HG03095 (cell line): ENCODE data around the gene MCIDAS.

Experiments used
- ATAC-seq: cut with Tn5 transposase; IDR thresholded peaks from one replicate; pipeline ENCODE4 v1.9.1; 2021; ENCODE audit warnings: moderate library complexity; ENCODE audit not compliant: unreplicated experiment

Gene MCIDAS

DNA sequence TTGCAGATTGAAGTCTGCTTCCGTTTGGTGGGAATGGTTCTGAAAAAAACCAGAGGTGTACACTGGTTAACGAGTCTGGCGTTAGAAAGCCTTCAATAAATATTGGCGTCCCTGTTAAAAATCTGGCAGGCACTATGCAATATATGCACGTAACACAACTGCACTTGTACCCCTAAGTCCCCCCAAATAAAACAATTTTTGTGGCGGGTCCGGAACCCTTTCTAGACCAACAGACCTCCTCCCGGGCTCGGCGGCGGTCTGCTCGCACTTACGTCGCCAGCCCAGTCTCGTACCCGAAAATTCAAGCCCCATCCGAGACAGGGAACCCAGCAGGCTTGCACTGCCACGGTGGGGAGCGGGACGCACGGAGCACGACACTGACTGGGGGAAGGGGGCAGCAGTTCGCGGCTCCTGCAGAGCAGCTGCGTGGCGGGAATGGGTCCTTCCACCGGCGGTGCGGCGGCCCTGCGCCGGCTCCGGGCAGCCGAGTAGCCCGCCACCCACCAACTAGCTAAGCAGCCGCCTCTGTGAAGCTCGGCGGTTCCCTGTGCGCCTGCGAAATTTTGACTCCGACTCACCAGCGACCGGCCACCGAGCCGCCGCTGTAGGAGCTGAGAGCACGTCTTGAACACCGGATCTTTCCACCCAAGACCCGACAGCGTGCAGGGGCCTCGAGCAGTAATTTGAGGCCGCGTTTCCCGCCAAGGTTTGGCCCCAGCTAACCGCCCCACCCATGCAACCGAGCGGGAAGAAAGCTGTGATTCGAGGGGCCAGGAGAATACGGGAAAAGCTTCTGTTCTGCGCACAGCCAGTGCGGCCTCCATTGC is 3.9 kb downstream of the MCIDAS start:
- no peak for ATAC-seq

DNA sequence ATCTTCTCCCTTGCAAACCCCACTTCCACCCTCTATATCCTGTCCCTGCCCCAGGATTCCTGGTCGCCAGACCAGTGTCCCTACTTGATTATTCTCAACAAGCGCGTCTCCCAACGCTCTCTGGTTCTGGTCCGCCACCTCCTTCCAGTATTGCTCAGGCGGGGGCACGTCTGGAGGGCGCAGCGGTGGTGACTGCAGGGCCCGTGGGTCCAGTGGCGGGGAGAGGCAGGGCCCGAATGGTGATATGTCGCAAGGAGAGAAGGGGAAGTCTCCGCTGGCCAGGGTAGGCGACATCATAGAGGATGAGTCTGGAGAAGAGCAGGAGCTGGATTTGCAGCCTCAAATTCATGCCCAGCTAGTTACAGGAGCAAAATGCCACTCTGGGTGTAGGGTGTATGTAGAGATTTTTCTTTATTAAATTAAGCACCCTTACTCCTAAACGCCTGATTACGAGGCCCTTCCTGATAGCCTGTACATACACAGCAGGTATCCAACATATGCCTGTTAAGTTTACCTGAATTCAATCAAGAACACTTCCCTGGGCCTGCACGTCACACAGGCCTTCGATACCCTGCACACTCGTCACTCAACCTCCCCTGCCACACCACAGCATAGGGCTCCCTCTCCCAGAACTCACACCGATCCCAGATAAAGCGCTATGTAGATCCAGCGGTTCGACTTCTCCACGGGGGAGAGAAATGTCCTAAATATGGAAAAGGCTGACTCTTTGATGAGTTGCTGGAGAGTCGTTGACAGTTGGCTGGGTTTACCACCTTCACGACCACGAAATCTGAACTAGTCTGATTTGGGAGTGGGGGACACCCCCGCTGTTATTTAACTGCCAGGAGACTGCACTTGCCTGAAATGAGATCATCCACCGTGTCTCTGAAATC is 4.8 kb downstream of the MCIDAS start:
- ATAC-seq = no peak

DNA sequence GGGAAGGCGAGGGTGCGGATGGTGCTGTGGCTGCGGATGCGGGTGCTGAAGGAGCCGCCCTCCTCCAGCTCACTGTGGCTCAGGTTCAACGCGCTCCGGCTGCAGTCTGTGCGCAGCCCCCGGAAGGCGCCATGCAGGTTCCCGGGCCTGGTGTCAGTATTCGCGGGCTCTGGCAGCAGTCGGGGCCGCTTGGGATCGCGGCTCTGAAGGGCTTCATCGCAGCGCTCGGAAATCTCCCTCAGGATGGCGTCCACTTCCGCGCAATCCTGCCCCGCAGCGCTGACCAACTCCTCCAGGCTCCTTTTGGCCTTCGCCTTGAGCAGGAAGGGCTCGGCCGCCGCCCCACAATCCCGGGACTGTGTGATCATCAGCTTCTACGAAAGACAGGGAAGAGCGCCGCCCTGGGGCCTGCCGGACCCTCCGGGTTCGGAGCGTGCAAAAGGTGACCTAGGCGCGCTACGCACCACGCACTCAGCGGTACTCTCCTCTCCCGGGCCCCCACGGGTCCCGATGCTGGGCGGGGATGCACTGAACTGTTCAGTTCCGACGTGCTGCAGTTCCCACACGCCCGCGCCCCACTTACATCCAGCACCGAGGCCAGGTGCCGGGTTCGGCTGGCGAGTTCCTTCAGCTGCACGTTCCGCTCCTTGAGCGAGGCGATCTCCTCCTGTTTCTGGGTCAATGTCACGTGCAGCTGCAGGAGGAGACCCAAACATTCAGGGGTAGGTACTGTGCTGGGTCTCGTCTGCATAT is 6.5 kb downstream of the MCIDAS start:
- no peak for ATAC-seq

DNA sequence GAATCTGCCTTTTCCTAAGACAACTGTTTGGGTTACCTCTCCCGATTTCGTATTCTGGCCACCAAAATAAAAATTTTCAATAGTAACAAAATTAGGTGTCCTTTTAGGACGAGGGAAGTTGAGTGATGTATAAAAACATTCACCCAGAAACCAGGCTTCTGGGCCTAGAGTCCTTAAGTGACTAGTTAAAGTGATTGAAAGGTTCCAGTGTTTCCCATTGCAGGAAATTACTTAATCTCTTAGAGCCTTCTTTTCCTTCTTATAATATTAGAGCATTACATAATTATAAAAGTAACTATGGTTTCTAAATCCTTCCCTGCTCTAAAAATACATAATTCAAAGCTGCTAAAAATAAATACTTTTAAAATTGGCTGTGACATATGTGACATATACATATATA is 7.3 kb downstream of the MCIDAS start:
- ATAC-seq = no peak

DNA sequence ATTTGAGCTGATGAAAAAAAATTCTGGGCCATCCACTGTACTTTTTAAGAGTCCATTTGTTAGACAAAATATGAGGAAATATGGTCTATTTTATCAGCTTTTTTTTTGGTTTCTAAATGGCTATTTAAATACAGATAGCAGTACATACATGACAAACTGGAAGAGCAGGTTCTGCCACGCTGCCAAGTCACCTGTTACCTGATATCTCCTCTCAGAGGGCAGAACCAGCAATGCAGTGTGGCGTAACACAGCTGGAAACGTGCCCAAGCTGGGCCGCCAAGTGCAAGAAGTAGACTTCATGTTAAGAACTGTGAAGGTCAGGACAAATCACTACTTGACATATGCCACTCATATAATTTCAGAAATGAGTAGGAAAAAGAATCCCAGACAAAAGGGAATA is 8.1 kb downstream of the MCIDAS start:
- ATAC-seq = no peak

DNA sequence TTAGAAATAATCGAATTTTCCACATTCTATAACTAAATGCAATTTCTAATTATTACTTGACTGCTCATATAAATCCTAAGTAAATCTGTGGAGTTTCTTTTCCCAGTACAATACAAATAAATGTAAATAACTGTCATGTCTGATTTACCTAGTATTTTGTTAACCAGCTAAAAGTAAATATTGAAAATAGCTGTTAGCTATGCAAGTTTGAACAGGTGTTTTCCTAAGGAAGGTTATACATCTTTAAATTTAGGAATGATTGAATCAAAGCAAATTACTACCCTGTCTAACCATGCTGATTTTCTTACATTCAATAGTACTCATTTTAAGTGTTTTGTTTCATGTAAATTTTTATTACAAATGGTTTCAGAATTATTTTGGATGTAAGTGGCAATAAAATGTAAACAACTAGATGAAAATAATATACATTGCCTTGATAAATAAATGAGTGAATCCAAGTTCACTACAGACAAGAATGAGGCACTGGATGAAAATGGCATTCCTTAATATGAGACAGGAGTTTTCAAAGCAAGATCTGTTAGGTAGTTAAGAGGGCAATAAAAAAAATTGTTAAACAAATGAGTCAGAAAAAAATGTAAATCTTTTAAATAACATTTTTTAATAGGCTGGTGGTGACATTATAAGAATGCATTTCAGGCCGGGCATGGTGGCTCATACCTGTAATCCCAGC is 15.8 kb downstream of the MCIDAS start:
- ATAC-seq = no peak

DNA sequence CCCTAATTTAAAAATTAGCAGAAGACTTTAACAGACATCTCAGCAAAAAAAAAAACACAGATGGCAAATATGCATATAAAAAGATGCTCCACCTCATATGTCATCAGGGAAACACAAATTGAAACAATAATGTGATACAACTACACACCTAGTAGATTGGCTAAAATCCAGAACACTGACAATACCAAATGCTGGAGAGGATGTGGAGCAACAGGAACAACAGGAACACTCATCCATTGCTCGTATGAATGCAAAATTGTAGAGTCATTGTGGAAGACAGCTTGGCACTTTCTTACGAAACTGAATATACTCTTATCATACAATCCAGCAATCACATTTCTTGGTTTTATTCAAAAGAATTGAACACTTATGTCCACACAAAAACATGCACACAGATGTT is 22.1 kb downstream of the MCIDAS start:
- no peak for ATAC-seq

DNA sequence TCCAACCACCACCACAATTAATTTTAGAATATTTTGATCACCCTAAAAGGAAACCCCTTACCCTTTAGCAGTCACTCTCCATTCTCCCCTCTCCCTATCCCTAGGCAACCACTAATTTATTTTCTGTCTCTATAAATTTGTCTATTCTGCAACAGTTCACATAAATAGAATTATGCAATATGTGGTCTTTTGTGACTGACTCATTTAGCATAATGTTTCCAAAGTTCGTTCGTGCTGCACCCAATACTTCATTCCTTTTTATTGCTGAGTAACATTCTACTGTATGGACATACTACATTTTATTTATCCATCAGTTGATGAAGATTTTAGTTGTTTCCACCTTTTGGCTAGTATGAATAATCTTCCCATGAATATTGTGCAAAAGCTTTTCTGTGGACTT is 36.0 kb downstream of the MCIDAS start:
- no peak for ATAC-seq

DNA sequence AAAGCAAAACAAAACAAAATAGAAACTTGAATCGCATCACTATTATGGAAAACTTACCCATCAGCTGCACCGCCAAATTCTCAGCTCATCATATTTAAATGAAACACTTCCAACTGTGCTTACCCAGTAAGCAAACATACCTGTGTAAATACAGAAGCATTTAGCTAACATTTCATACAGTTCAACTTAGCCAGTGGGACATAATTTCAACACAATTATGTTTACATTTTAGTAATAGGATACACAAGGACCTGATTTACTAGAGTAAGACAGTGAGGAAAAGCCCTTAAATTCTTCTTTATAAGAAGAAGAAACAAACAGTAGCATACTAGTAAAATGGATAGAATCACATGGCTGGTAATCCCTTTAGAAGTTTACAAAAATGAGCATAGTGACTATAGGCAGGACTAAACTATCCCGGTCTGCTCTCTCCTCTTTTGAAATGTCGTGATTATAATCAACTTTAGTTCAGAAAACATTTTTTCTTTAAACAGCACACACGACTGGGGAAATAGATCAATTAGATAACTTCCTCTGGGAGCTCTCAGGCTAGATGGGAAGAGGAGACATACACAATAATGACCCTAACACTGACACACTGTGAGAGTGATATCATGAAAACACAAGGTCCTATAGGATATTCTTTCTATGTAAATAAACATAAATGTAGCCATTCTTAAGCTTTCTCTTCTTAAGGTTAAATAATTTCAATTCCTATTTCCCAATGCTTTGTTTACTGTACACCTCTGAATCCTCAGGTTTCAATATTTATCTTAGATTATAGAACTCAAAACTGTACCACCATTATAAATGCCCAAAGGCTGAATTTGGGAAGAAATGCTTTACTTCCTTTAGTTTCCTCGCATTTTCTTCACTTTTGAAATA is 38.2 kb downstream of the MCIDAS start:
- no peak for ATAC-seq

DNA sequence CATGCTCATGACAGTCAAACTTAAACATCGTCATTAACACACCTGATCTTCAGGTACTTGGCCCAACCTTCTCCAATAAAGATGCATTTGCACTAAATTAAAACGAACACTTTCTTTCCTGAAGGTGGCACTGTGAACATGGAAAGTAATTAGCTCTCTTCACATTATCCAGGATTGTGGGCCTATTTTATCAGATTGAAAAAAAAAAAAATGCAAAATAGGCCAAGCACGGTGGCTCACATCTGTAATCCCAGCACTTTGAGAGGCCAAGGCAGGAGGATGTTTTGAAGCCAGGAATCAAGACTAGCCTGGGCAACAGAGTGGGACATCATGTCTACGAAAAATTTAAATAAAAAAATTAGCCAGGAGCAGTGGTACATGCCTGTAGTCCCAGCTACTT is 39.7 kb downstream of the MCIDAS start:
- ATAC-seq = no peak

DNA sequence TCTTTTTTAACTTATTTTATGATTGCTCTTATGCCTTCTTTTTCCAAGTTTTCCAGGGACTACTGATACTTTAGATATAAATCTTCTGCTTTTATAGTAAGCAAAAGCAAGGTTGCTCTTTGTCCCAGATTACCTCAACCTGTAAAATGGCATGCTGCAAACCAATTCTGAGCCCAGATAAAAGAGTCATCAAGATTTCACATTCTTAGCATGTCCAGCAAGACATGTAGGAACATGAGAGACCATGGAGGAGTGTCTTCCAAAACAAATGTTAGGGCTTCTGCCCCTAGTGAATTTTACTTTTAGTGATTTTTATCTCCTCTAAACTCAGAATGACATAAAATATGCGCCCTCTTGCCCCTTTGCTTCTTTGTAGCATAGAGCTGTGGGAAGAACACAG is 47.1 kb downstream of the MCIDAS start:
- no peak for ATAC-seq

DNA sequence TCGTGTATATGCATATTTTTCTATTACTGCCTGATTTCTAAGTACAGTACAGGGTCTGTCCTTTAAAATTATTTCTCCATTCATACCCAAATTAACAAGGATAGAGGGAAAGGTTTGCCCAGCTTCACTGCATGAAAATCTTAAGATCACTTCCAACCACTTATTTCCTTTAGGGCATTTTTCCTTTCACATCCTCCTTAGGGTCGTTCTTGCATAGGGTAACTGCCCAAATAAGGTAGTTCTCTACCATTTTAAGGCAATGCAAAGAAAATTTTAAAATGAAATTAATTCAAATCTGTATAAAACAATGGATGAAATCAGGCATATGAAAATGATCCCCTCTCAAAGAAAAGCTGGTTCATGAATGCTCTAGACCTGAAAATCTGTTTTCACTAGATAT is 50.0 kb downstream of the MCIDAS start:
- ATAC-seq = no peak

DNA sequence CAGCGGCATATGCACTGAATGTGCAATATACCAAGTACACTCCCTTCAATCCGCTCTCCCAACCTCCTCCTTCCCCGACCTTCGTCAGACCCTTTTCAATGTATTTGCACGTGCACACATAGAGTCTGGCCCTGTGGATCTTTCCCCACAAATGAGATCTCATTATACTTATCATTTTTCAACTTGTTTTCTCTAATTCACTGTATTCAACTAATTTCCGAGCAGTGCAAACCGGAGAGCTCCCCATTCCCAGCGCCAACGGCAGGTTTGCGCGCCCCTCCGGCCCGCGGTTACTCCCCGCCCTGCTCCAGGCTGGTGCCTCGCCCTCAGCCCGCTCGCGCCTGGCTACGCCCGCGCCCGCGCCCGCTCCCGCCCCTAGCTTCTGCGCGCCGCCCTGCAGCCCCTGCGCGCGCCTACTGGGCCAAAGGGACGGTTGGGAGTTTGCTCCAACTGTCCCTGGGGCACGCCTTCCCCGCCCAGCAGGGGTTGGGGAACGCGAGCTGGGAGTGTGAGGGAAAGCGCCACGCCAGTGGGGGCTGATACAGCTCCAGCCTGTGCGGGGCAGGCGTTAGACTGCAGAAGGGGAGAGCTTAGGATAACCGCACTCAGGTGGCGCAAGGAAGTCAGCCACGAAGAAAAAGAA is 50.8 kb downstream of the MCIDAS start:
- ATAC-seq = no peak

DNA sequence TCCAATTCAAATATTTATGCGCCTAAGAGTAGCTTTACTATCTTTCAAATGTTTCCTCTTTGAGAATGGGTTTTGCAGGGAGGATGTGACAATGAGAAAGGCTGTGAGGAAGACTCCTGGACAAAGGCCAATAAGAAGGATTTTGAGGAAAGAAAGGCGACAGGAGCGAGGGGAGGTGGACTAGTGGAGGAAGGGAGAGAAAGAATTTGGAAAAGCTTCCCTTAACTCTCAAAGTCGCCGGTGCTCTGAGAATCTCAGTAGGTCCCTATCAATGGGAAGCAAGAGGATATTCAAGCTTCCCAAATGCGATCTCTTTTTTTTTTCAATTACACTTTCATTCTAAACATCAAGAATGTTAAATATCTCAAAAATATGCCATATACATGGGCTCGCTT is 51.3 kb downstream of the MCIDAS start:
- ATAC-seq = no peak

DNA sequence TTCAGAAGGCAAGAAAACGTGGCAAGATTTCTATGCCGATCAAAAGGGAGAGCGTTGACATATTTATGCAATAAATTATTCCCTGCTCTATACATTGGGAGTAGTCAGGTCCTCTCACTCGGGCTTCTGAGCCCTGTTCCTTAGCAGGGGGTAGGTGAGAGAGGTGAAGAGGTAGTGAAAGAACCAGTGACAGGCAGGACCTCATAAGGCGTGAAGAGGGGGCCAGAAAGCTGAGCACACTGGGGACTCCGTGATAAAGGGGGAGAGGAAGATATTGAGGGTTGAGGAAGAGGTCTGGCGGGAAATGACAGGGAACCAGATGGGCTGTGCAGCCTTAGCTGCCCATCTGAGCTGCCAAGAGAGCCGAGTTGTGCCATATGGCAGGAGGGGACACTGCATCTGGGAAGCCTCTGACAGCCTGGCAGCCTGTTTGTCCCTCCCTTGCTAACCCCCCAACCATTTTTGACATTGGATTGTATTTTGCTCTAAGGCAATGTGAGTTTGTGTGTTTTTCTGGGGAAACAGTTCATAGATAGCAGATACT is 53.4 kb downstream of the MCIDAS start:
- no peak for ATAC-seq

DNA sequence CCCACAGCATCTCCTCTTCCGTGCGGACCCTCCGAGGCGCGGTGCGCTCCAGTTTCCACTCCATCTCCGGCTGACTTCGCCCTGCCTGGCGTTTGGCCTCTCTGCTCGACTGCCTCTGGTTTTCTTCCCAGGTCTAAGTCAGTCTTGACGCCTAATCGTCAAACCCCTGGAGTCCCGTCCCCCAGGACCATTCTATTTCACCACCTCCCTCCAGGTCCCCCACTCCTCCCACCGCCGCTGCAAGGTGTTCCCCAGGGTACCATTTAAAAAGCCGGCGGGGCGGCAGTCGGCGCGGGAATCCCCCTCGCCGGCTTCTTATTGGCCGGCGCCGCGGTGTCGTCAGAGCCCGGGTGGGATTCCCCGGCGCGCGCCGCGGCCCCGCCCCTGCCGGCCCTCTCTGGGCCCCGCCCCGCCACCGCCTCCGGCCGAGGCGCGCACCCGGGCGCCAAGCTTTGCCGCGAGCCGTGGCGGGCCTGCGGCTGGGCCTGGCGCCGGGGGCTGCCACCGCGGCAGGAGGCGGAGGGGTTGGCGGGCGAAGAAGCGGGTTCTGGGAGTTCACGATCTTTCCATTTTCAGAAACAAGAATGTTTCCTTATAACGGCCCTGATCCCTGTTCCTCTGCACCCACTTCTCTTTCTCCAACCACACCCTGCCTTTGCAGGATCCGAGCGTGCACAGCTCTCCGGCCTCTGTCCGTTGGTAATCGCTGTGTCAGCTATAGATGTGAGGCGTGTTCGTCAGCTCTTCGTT is 54.0 kb downstream of the MCIDAS start, which contains the start of gene CDC20B:
CDC20B (minus strand) TSS at position 241 of the 750 bp plus-strand sequence; CDS start at position 64, 177 bp downstream.
- ATAC-seq = peak; percentile 91

DNA sequence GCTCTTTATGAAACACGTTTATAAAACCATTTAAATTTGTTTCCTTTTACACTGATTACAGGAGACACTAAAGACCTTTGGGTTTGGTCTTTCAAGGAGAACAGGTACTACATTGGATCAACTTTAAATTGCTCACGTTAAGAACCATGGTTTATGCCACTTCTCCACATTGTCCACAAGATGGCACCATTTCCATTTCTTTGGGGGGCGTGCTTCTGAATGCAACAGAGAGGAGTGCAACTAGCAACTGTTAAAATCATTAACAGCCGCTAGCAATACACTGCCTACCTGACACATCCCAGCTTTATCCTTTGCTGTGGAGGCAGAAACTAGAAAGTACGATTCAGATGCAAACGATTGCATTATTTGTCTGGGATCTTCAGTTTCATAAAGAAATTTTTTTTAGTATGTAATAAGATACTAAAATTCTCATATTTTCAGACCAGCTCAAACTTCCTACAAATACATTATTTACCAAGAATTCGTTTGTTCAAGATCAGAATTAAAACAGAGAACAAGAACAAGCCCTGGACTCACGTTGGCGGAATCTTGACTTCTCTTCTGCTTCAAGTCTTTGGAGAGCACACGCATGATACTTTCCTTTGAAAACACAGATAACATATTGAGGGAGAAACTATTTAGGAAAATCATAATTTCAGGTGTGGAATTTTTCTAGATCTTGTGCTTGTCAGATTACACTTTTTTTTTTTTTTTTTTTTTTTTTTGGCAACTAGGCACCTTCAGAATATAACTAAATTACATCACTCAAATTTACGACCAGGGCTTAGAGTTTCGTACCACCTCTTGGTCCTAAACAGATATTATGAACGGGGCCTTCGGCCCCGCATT is 54.8 kb downstream of the MCIDAS start:
- ATAC-seq = peak; percentile 49
